ENCODE measurements around the gene CTNNA1. TPM values are rescaled to one million over a fixed set of nuclear protein-coding genes. Genes with fewer than 3 reads are reported as not detected.

The CTNNA1 gene
- total and polyA plus RNA-seq, 2 donors (not counting 3 experiments of a cell fraction or from before 2014, with no cell fraction given), result 156 to 394 TPM

DNA sequence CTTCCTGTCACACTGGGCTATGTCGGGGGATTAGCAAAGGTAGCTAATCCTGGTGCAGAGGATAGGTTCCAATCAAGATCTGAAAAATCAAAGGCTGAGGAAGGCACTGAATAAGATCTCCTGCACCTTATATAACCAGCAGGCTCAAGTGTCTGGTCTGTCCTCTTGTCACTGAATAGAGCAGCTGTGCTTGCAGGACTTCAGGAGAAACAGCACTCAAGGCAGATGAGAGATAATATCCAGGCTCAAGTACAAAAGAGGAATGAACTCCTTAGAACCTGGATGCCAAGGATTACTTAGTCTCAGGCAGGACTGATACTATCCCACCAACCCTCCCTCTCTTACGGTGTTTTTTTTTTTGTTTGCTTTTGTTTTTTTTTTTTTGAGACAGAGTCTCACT, 230.8 kb downstream of the CTNNA1 start:
- FAIRE-seq (no peak), DNase-seq (ENCODE audit: low read depth, low spot score) (no peak)
- no peaks in the 10 kb centered on the region for H3K79me2 ChIP-seq (ENCODE audit: control insufficient read depth, insufficient read depth, low read length)
- no peak for TF ChIP-seq MYC (IDR thresholded peaks at IDR 0.05; ENCODE audit: low read depth, low read length)
- TF ChIP-seq, protein P1, sequence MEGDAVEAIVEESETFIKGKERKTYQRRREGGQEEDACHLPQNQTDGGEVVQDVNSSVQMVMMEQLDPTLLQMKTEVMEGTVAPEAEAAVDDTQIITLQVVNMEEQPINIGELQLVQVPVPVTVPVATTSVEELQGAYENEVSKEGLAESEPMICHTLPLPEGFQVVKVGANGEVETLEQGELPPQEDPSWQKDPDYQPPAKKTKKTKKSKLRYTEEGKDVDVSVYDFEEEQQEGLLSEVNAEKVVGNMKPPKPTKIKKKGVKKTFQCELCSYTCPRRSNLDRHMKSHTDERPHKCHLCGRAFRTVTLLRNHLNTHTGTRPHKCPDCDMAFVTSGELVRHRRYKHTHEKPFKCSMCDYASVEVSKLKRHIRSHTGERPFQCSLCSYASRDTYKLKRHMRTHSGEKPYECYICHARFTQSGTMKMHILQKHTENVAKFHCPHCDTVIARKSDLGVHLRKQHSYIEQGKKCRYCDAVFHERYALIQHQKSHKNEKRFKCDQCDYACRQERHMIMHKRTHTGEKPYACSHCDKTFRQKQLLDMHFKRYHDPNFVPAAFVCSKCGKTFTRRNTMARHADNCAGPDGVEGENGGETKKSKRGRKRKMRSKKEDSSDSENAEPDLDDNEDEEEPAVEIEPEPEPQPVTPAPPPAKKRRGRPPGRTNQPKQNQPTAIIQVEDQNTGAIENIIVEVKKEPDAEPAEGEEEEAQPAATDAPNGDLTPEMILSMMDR (IDR thresholded peaks at IDR 0.05; ENCODE audit: extremely low read depth in 1 of 2, insufficient read depth in 1 of 2, low read depth in 1 of 2, low read length in 2 of 2), result no peak
- no peak for TF ChIP-seq FOS (IDR thresholded peaks at IDR 0.05; ENCODE audit: borderline replicate concordance, insufficient read depth, low read length)
- no peak for TF ChIP-seq GATA2 (IDR thresholded peaks at IDR 0.05; ENCODE audit: insufficient read depth, insufficient read length, low read depth, low read length)
- TF ChIP-seq POLR2AphosphoS5 (IDR thresholded peaks at IDR 0.05; ENCODE audit: insufficient read depth, low read depth, low read length), result no peak
- no peak for TF ChIP-seq JUN (IDR thresholded peaks at IDR 0.05; ENCODE audit: borderline replicate concordance, insufficient read depth, insufficient read length, low read depth)
- TF ChIP-seq, protein P2, sequence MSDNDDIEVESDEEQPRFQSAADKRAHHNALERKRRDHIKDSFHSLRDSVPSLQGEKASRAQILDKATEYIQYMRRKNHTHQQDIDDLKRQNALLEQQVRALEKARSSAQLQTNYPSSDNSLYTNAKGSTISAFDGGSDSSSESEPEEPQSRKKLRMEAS (IDR thresholded peaks at IDR 0.05; ENCODE audit: insufficient read depth, insufficient read length), result no peak
- no peak for TF ChIP-seq POLR2A (IDR thresholded peaks at IDR 0.05; ENCODE audit: low read depth, low read length)
- TF ChIP-seq EZH2 (IDR thresholded peaks at IDR 0.05; ENCODE audit: borderline replicate concordance, low read depth, low read length, severe bottlenecking), result no peak
- no peaks in the 10 kb centered on the region for H3K9me3 ChIP-seq (replicated peaks; ENCODE audit: control insufficient read depth, insufficient read depth, low read length)
- H2AFZ ChIP-seq (ENCODE audit: low read depth, low read length), result no peak overlapping the region
- no peak overlapping the region for H3K27ac ChIP-seq (ENCODE audit: insufficient read depth, low read depth, low read length)
- dilution Hi-C loops (cut with MboI; ENCODE audit: extremely low pct_ligation_motif_present, low sequenced_read_pairs), result no loop called here
- ChIA-PET POLR2A (no interaction called here), CTCF (interaction anchor here (1.0 to 2.4 kb wide), 2 partner anchors 9 to 31 kb away, joined by 3 to 9 read pairs; no protein-coding TSS in a partner anchor)
- H4K20me1 ChIP-seq (replicated peaks; ENCODE audit: control insufficient read depth, extremely low read depth, insufficient read depth, low read length), result no peaks in the 10 kb centered on the region
- no peak overlapping the region for H3K4me2 ChIP-seq (ENCODE audit: insufficient read depth, low read length)
- peaks cover 8% of the 10 kb centered on the region for H3K4me1 ChIP-seq (ENCODE audit: control insufficient read depth, extremely low read depth, insufficient read depth, low read length)
- H3K9me1 ChIP-seq (replicated peaks; ENCODE audit: control insufficient read depth, extremely low read depth, insufficient read depth, low read length), result no peaks in the 10 kb centered on the region
- H3K9ac ChIP-seq (replicated peaks; ENCODE audit: extremely low read depth, insufficient read depth, low read length), result no peak overlapping the region
- no TSS peak for BruUV-seq (replicated peaks)
- no peaks in the 10 kb centered on the region for H3K27me3 ChIP-seq (ENCODE audit: control insufficient read depth in 2 of 2, insufficient read depth in 2 of 2, low read length in 2 of 2)
- no peaks in the 10 kb centered on the region for H3K36me3 ChIP-seq (ENCODE audit: control insufficient read depth in 2 of 2, extremely low read depth in 1 of 2, insufficient read depth in 2 of 2, low read length in 2 of 2)
- no peak overlapping the region for H3K4me3 ChIP-seq (replicated peaks in 1 of 3; ENCODE audit: insufficient read depth in 1 of 3, low read depth in 1 of 3, low read length in 3 of 3)
- intact Hi-C loops (cut with micrococcal nuclease), result no loop called here

Other genes with a start within 250 kb of the CTNNA1 start
- gene ETF1, start 210.2 kb upstream of the CTNNA1 start, total RNA-seq, result 103 and 114 TPM in 2 replicates
- 27.5 and 32.9 TPM in 2 replicates for gene ETF1, start 210.2 kb upstream of the CTNNA1 start, polyA plus RNA-seq
- gene HSPA9, start 178.0 kb upstream of the CTNNA1 start, total RNA-seq, result 180 and 192 TPM in 2 replicates
- 62.7 and 99.6 TPM in 2 replicates for gene HSPA9, start 178.0 kb upstream of the CTNNA1 start, polyA plus RNA-seq
- gene LRRTM2, start 121.9 kb downstream of the CTNNA1 start, total RNA-seq, result 0.14 and 0.20 TPM in 2 replicates
- gene LRRTM2, start 121.9 kb downstream of the CTNNA1 start, polyA plus RNA-seq, result 0.06 and 0.10 TPM in 2 replicates

All from endothelial cell of umbilical vein (primary cell).